ENCODE measurements around the gene L1CAM. TPM values are rescaled to one million over a fixed set of nuclear protein-coding genes. Genes with fewer than 3 reads are reported as not detected.
"Not testable (repeated sequence)": the region's sequence is repeated elsewhere in the genome, so short reads cannot be mapped to it uniquely, and the experiment has no call there.

The L1CAM gene
- polyA plus RNA-seq, 3 donors = 0.55 TPM; not detected in 2

DNA sequence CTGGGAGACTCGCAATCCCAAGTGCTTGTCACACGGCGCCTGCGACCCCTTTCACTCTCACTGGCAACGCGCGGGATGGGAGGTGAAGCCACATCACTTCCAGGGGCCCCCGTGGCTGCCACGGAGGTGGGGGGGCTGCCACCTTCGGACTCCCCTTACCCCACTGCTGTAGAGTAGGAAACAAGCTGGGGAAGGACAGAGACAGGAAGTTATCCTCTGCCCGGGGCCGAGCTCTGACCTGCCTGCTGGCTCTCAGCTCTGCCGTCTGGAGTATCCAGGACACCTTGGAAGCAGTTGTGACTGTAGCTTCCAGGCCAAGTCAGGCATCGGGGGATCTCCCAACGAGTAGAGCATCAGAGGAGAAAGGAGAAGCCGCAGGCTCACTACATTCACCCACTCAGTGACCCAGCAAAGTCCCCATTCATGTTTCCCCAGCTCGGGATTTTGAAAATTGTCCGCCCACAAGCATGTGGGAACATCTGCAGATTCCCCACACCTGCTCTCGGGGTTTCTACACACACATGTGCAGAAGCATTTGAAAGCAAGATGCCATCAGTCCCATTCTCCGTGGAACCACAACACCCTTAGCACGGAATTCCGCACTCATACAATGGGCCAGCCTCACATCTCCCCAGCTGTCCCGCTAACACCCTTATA lies 66.5 kb downstream of the L1CAM start:
- intact Hi-C loops (cut with micrococcal nuclease) = no loop called here
- H3K27me3 ChIP-seq (ENCODE audit: control insufficient read depth in 2 of 2, insufficient read depth in 2 of 2, low read length in 2 of 2) = peaks cover 19 to 53% of the 10 kb centered on the region in 2 donors
- peak overlapping the region in 1 of 3 experiments; percentile 54 for H3K4me3 ChIP-seq (replicated peaks in 1 of 3; ENCODE audit: low read depth in 2 of 3, low read length in 3 of 3)
- no peaks in the 10 kb centered on the region for H3K36me3 ChIP-seq (replicated peaks in 1 of 2; ENCODE audit: control insufficient read depth in 1 of 2, insufficient read depth in 2 of 2, low read length in 2 of 2)
- H3K27ac Mint-ChIP-seq = no peak overlapping the region
- peaks cover 3 to 10% of the 10 kb centered on the region in 2 donors for H3K4me1 ChIP-seq (ENCODE audit: control insufficient read depth in 1 of 2, insufficient read depth in 2 of 2, low read length in 2 of 2)
- H3K4me1 Mint-ChIP-seq = peaks cover 15% of the 10 kb centered on the region
- no peaks in the 10 kb centered on the region for H4K20me1 ChIP-seq (ENCODE audit: insufficient read depth, low read length)
- no peak for DNase-seq
- 16% methylated on average over 3 of the region's 23 CpGs for WGBS (ENCODE audit: insufficient coverage)
- H3K27ac ChIP-seq (ENCODE audit: low read depth in 1 of 2, low read length in 2 of 2) = no peak overlapping the region
- TF ChIP-seq, protein P1, sequence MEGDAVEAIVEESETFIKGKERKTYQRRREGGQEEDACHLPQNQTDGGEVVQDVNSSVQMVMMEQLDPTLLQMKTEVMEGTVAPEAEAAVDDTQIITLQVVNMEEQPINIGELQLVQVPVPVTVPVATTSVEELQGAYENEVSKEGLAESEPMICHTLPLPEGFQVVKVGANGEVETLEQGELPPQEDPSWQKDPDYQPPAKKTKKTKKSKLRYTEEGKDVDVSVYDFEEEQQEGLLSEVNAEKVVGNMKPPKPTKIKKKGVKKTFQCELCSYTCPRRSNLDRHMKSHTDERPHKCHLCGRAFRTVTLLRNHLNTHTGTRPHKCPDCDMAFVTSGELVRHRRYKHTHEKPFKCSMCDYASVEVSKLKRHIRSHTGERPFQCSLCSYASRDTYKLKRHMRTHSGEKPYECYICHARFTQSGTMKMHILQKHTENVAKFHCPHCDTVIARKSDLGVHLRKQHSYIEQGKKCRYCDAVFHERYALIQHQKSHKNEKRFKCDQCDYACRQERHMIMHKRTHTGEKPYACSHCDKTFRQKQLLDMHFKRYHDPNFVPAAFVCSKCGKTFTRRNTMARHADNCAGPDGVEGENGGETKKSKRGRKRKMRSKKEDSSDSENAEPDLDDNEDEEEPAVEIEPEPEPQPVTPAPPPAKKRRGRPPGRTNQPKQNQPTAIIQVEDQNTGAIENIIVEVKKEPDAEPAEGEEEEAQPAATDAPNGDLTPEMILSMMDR (IDR thresholded peaks at IDR 0.05) = no peak
- peaks cover 0 to 5% of the 10 kb centered on the region in 2 donors for H3K9me3 ChIP-seq (replicated peaks in 1 of 2; ENCODE audit: control insufficient read depth in 1 of 2, insufficient read depth in 1 of 2, low read length in 2 of 2)
- peak overlapping the region; percentile 8 for H3K9ac ChIP-seq (ENCODE audit: insufficient read depth, low read length, poor library complexity, severe bottlenecking)
- H3K79me2 ChIP-seq (ENCODE audit: insufficient read depth, low read length) = no peaks in the 10 kb centered on the region
- peak overlapping the region; percentile 61 for H2AFZ ChIP-seq (ENCODE audit: insufficient read depth, low read depth, low read length, poor library complexity, severe bottlenecking)
- H3K4me3 Mint-ChIP-seq = peak overlapping the region; percentile 45 to 76
- no peaks in the 10 kb centered on the region for H3K36me3 Mint-ChIP-seq
- H3K9me3 Mint-ChIP-seq = peaks cover 0 to 13% (median 0%) of the 10 kb centered on the region in 7 donors
- H3K27me3 Mint-ChIP-seq (ENCODE audit: low read depth in 3 of 3) = peaks cover 38 to 83% (median 80%) of the 10 kb centered on the region in 3 donors
- peak overlapping the region; percentile 64 for H3K4me2 ChIP-seq (replicated peaks; ENCODE audit: extremely low read depth, low read length, poor library complexity, severe bottlenecking)

DNA sequence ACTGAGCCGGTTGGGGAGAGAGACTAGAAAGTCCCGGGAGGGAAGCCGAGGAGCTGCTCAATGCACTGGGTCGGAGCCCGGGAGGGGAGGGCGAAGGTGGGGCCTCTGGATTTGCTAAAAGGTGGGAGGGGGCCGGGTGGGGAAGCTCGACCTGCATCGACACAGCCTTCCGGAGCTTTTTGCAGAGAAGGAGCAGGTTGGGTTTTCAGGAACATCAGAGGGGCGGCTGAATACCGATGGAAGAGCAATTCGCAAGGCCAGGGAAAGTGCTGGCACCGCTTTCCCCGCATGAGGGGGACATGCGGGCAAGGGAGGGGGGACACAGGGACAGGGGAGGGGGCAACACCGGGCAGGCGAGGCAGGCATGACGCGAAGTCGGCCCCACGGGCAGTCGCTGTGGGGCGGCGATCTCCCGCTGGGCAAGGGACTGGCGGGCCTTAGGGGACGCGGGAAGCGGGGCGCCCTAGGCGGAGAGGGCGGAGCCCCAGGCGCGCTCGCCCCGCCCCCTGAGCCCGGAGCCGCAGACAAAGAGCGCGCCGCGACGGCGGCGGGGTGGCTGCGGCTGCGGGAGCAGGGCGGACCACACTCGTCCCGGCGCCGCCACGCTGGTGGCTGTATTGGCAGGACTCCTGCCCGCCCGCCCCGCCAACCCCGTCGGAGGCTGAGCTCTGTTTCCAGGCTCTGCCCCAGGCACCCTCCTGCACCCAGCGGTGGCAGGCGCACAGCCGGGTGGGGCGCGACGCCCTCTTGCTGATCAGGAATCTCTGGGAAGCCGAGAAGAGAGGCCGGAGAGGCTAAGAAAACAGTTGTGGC lies 67.2 kb downstream of the L1CAM start:
- peak overlapping the region; percentile 61 for H2AFZ ChIP-seq (ENCODE audit: insufficient read depth, low read depth, low read length, poor library complexity, severe bottlenecking)
- peaks cover 3 to 10% of the 10 kb centered on the region in 2 donors for H3K4me1 ChIP-seq (ENCODE audit: control insufficient read depth in 1 of 2, insufficient read depth in 2 of 2, low read length in 2 of 2)
- H3K79me2 ChIP-seq (ENCODE audit: insufficient read depth, low read length) = no peaks in the 10 kb centered on the region
- intact Hi-C loops (cut with micrococcal nuclease) = no loop called here
- H3K4me3 ChIP-seq (replicated peaks in 1 of 3; ENCODE audit: low read depth in 2 of 3, low read length in 3 of 3) = peak overlapping the region in 1 of 3 experiments; percentile 54
- no peak overlapping the region for H3K27ac Mint-ChIP-seq
- H3K27me3 Mint-ChIP-seq (ENCODE audit: low read depth in 3 of 3) = peaks cover 34 to 80% (median 77%) of the 10 kb centered on the region in 3 donors
- H3K4me1 Mint-ChIP-seq = peaks cover 15% of the 10 kb centered on the region
- no peak overlapping the region for H3K27ac ChIP-seq (ENCODE audit: low read depth in 1 of 2, low read length in 2 of 2)
- peaks cover 0 to 5% of the 10 kb centered on the region in 2 donors for H3K9me3 ChIP-seq (replicated peaks in 1 of 2; ENCODE audit: control insufficient read depth in 1 of 2, insufficient read depth in 1 of 2, low read length in 2 of 2)
- under 1% methylated on average over 51 of the region's 67 CpGs for WGBS (ENCODE audit: insufficient coverage)
- H4K20me1 ChIP-seq (ENCODE audit: insufficient read depth, low read length) = no peaks in the 10 kb centered on the region
- no peaks in the 10 kb centered on the region for H3K36me3 ChIP-seq (replicated peaks in 1 of 2; ENCODE audit: control insufficient read depth in 1 of 2, insufficient read depth in 2 of 2, low read length in 2 of 2)
- H3K36me3 Mint-ChIP-seq = no peaks in the 10 kb centered on the region
- peak overlapping the region; percentile 8 for H3K9ac ChIP-seq (ENCODE audit: insufficient read depth, low read length, poor library complexity, severe bottlenecking)
- peak in 2 of 3 donors; percentile 9 to 16 for DNase-seq
- H3K9me3 Mint-ChIP-seq = peaks cover 0 to 13% (median 0%) of the 10 kb centered on the region in 7 donors
- H3K4me3 Mint-ChIP-seq = peak overlapping the region; percentile 45 to 76
- H3K27me3 ChIP-seq (ENCODE audit: control insufficient read depth in 2 of 2, insufficient read depth in 2 of 2, low read length in 2 of 2) = peaks cover 16 to 48% of the 10 kb centered on the region in 2 donors
- TF ChIP-seq, protein P1 (IDR thresholded peaks at IDR 0.05) = no peak
- peak overlapping the region; percentile 64 for H3K4me2 ChIP-seq (replicated peaks; ENCODE audit: extremely low read depth, low read length, poor library complexity, severe bottlenecking)

- H3K27me3 Mint-ChIP-seq (ENCODE audit: low read depth in 3 of 3) = peaks cover 31 to 78% (median 77%) of the 10 kb centered on the region in 3 donors
- H3K4me2 ChIP-seq (replicated peaks; ENCODE audit: extremely low read depth, low read length, poor library complexity, severe bottlenecking); H3K36me3 ChIP-seq (replicated peaks in 1 of 2; ENCODE audit: control insufficient read depth in 1 of 2, insufficient read depth in 2 of 2, low read length in 2 of 2); intact Hi-C loops (cut with micrococcal nuclease); H2AFZ ChIP-seq (ENCODE audit: insufficient read depth, low read depth, low read length, poor library complexity, severe bottlenecking); H3K9ac ChIP-seq (ENCODE audit: insufficient read depth, low read length, poor library complexity, severe bottlenecking); H3K9me3 ChIP-seq (replicated peaks in 1 of 2; ENCODE audit: control insufficient read depth in 1 of 2, insufficient read depth in 1 of 2, low read length in 2 of 2); H3K27ac Mint-ChIP-seq; H3K4me3 ChIP-seq (replicated peaks in 1 of 3; ENCODE audit: low read depth in 2 of 3, low read length in 3 of 3); H3K36me3 Mint-ChIP-seq; H4K20me1 ChIP-seq (ENCODE audit: insufficient read depth, low read length); H3K27ac ChIP-seq (ENCODE audit: low read depth in 1 of 2, low read length in 2 of 2); H3K79me2 ChIP-seq (ENCODE audit: insufficient read depth, low read length); DNase-seq: not testable (repeated sequence)
- H3K4me3 Mint-ChIP-seq = peak overlapping the region in 1 of 2 donors; percentile 71
- peaks cover 0 to 13% (median 0%) of the 10 kb centered on the region in 7 donors for H3K9me3 Mint-ChIP-seq
- no CpG with 5 or more reads among the region's 9 CpGs for WGBS (ENCODE audit: insufficient coverage)
- H3K27me3 ChIP-seq (ENCODE audit: control insufficient read depth in 2 of 2, insufficient read depth in 2 of 2, low read length in 2 of 2) = peaks cover 15 to 44% of the 10 kb centered on the region in 2 donors
- H3K4me1 Mint-ChIP-seq = peaks cover 15% of the 10 kb centered on the region
- H3K4me1 ChIP-seq (ENCODE audit: control insufficient read depth in 1 of 2, insufficient read depth in 2 of 2, low read length in 2 of 2) = peaks cover 3 to 10% of the 10 kb centered on the region in 2 donors
Measured at GRCh38 chrX:153818064-153818463, 67.9 kb downstream of the L1CAM start.

All from CD14-positive monocyte (primary cell).